HFFc6 (cell line): ENCODE results near the gene NCOA3. TPM values are rescaled to one million over a fixed set of nuclear protein-coding genes. Genes with fewer than 3 reads are reported as not detected.

ENCODE experiments used
- DNase-seq: peaks from one replicate; pipeline ENCODE4 v3.0.0-alpha.2; 2018
- H3K27ac Mint-ChIP-seq: 2 replicates; pipeline ENCODE4 v1.8.0; 2020; ENCODE audit warnings: mild to moderate bottlenecking, mixed read lengths
- H3K27me3 Mint-ChIP-seq: 2 replicates; pipeline ENCODE4 v1.8.0; 2021; ENCODE audit warnings: mild to moderate bottlenecking, moderate library complexity, mixed read lengths; ENCODE audit not compliant: insufficient read depth
- H3K36me3 Mint-ChIP-seq: 2 replicates; pipeline ENCODE4 v1.8.0; 2021; ENCODE audit warnings: low read depth, mixed read lengths
- H3K4me1 Mint-ChIP-seq: 2 replicates; pipeline ENCODE4 v1.8.0; 2020; ENCODE audit warnings: low read depth, mixed read lengths
- H3K4me3 Mint-ChIP-seq: 2 replicates; pipeline ENCODE4 v1.8.0; 2020; ENCODE audit warnings: mild to moderate bottlenecking, moderate library complexity, mixed read lengths
- H3K9me3 Mint-ChIP-seq: 2 replicates; pipeline ENCODE4 v1.8.0; 2020; ENCODE audit warnings: mild to moderate bottlenecking, mixed read lengths
- CTCF ChIP-seq: fragments of 200-600 bp; sonication (generic); IDR thresholded peaks from 2 replicates; pipeline ENCODE4 v1.5.0; 2021; ENCODE audit warnings: antibody characterized with exemption, mild to moderate bottlenecking
- total RNA-seq, 6 experiments: library from RNA; stranded (reverse); fragmentation: NEBNext Ultra II Directional; extraction: Animal tissue kit (Norgen Biotek cat#: 25700); gene quantifications; 2 replicates in 1 of 6; 3 replicates in 5 of 6; pipeline ENCODE4 v1.2.3, GENCODE V29; 2021

NCOA3 gene
- total RNA-seq, 6 experiments from 2014 or later: 28.6 to 40.9 (median 32.7) TPM

GRCh38 chr20:47466704-47467459, 34.8 kb upstream of the NCOA3 start:
- Mint-ChIP-seq H3K27ac (no peak overlapping the region), H3K9me3 (no peaks in the 10 kb centered on the region), H3K4me1 (peaks cover 32% of the 10 kb centered on the region), H3K4me3 (no peak overlapping the region), H3K27me3 (peaks cover 4% of the 10 kb centered on the region; the same call in 1 of the 2 replicates), H3K36me3 (no peaks in the 10 kb centered on the region)
- TF ChIP-seq CTCF: no peak
- no peak for DNase-seq

- Mint-ChIP-seq H3K9me3 (no peaks in the 10 kb centered on the region), H3K36me3 (no peaks in the 10 kb centered on the region), H3K27ac (no peak overlapping the region), H3K4me1 (peaks cover 30% of the 10 kb centered on the region), H3K27me3 (peaks cover 5% of the 10 kb centered on the region), H3K4me3 (no peak overlapping the region)
- no peak for DNase-seq
- no peak for TF ChIP-seq CTCF
Measured at GRCh38 chr20:47468290-47469050, 33.2 kb upstream of the NCOA3 start.

- Mint-ChIP-seq H3K9me3 (no peaks in the 10 kb centered on the region), H3K27me3 (peaks cover 1% of the 10 kb centered on the region), H3K36me3 (no peaks in the 10 kb centered on the region), H3K27ac (no peak overlapping the region), H3K4me3 (no peak overlapping the region), H3K4me1 (no peaks in the 10 kb centered on the region)
- DNase-seq: no peak
- TF ChIP-seq CTCF: no peak
Measured at GRCh38 chr20:47475419-47476044, 26.2 kb upstream of the NCOA3 start.

- peaks cover 1% of the 10 kb centered on the region for H3K27me3 Mint-ChIP-seq
- no peaks in the 10 kb centered on the region for H3K9me3 Mint-ChIP-seq
- no peak for TF ChIP-seq CTCF
- no peak overlapping the region for H3K4me3 Mint-ChIP-seq
- no peaks in the 10 kb centered on the region for H3K36me3 Mint-ChIP-seq
- no peak overlapping the region for H3K27ac Mint-ChIP-seq
- no peaks in the 10 kb centered on the region for H3K4me1 Mint-ChIP-seq
- no peak for DNase-seq
Measured at GRCh38 chr20:47476452-47476851, 25.2 kb upstream of the NCOA3 start.

GRCh38 chr20:47479093-47479492, 22.6 kb upstream of the NCOA3 start:
- Mint-ChIP-seq H3K27me3 (no peaks in the 10 kb centered on the region; the same call in none of the 2 replicates), H3K9me3 (no peaks in the 10 kb centered on the region), H3K4me3 (no peak overlapping the region), H3K27ac (no peak overlapping the region), H3K36me3 (no peaks in the 10 kb centered on the region), H3K4me1 (no peaks in the 10 kb centered on the region)
- TF ChIP-seq CTCF: no peak
- no peak for DNase-seq
